Spleen (tissue), 11 donors: ENCODE measurements around the gene SIVA1. TPM values are rescaled to one million over a fixed set of nuclear protein-coding genes. Genes with fewer than 3 reads are reported as not detected.

Source experiments
- DNase-seq: peaks from one replicate; pipeline ENCODE4 v3.0.0-alpha.2; 2020
- H3K27ac ChIP-seq, 8 donors: fragments of 200-600 bp; sonication (generic) in 7 of 8; 1 replicate in 4 of 8; 2 replicates in 4 of 8; pipeline versions ENCODE4 v1.5.0 to v1.8.0; 2016 to 2021; ENCODE audit warnings: inconsistent platforms in 4 of 8, mild to moderate bottlenecking in 4 of 8, moderate library complexity in 1 of 8
- H3K27me3 ChIP-seq, 7 donors: fragments of 200-600 bp; sonication (generic) in 6 of 7; replicated peaks in 1 of 7; 1 replicate in 4 of 7; 2 replicates in 3 of 7; pipeline versions ENCODE4 v1.5.0 to v1.8.0; 2016 to 2021; ENCODE audit warnings: inconsistent platforms in 3 of 7, mild to moderate bottlenecking in 1 of 7
- H3K36me3 ChIP-seq, 6 donors: fragments of 200-600 bp; sonication (generic) in 5 of 6; 1 replicate in 4 of 6; 2 replicates in 2 of 6; pipeline versions ENCODE4 v1.5.0 to v1.8.0; 2016 to 2021; ENCODE audit warnings: inconsistent platforms in 2 of 6
- H3K4me1 ChIP-seq, 6 donors: fragments of 200-600 bp; sonication (generic) in 5 of 6; 1 replicate in 3 of 6; 2 replicates in 3 of 6; pipeline versions ENCODE4 v1.5.0 to v1.8.0; 2016 to 2021; ENCODE audit warnings: inconsistent platforms in 3 of 6
- H3K4me3 ChIP-seq, 8 donors: fragments of 200-600 bp; sonication (generic) in 7 of 8; 1 replicate in 4 of 8; 2 replicates in 4 of 8; pipeline versions ENCODE4 v1.5.0 to v1.8.0; 2016 to 2021; ENCODE audit warnings: inconsistent platforms in 4 of 8, mild to moderate bottlenecking in 4 of 8, moderate library complexity in 2 of 8
- H3K9me3 ChIP-seq, 8 donors: fragments of 200-600 bp; sonication (generic) in 7 of 8; 1 replicate in 4 of 8; 2 replicates in 4 of 8; pipeline versions ENCODE4 v1.5.0 to v1.8.0; 2016 to 2021; ENCODE audit warnings: inconsistent platforms in 4 of 8
- CTCF ChIP-seq, 11 experiments: fragments of 200-600 bp in 7 of 11; fragments of 450-650 bp in 4 of 11; sonication (generic) in 4 of 11; IDR thresholded peaks in 8 of 11; conservative IDR thresholded peaks in 3 of 11; 1 replicate in 7 of 11; 2 replicates in 4 of 11; pipeline versions ENCODE4 v1.4.0 to v1.8.0; 2016 to 2021; ENCODE audit warnings: antibody characterized with exemption in 11 of 11, inconsistent platforms in 4 of 11, mild to moderate bottlenecking in 1 of 11
- POLR2A ChIP-seq, 3 donors: fragments of 450-650 bp; IDR thresholded peaks; one replicate each; pipeline ENCODE4 v1.5.1; 2017; ENCODE audit warnings: antibody characterized with exemption in 3 of 3, mild to moderate bottlenecking in 1 of 3
- POLR2AphosphoS5 ChIP-seq, 3 donors: sonication (generic); formaldehyde crosslinking; IDR thresholded peaks; one replicate each; pipeline ENCODE4 v1.5.1; 2017; ENCODE audit warnings: antibody characterized with exemption in 3 of 3
- WGBS, 5 donors: extraction: QIAGEN DNeasy Blood & Tissue Kit in 3 of 5; methylation state at CpG; one replicate each; pipeline versions ENCODE4 v1.1.5 to v1.1.7; 2013 to 2018; 5-methylcytosine and 5-hydroxymethylcytosine counted together
- intact Hi-C: fragments of 100-400 bp; cut with DNase I; formaldehyde crosslinking; loops from one replicate; pipeline ENCODE4 v1.15.0; 2023; ENCODE audit warnings: low total_unique reads
- polyA plus RNA-seq, 3 donors: library from polyadenylated mRNA; stranded (reverse); fragments of 200-250 nt; gene quantifications; one replicate each; pipeline ENCODE4 v1.2.1, GENCODE V29; 2013
- total RNA-seq, 7 donors: library from RNA; depleted of rRNA in 3 of 7; stranded (reverse); fragments of >200 nt in 3 of 7; fragmentation: NEBNext Ultra II Directional in 4 of 7; extraction: Animal tissue kit (Norgen Biotek cat#: 25700) in 4 of 7; gene quantifications; one replicate each; pipeline versions ENCODE4 v1.1.0 to v1.2.1, GENCODE V29; 2016 to 2021
- donor health status: healthy with polysubstance abuse.
- donor health status: DM: no; HTN: no; CAD: no; lungs with moderate emphysema.
- donor health status: DM: no; HTN: no; CAD: no.
- donor health status: Bipolar disorder and iron deficiency.
- donor health status: healthy.
- donor health status: DM: no; HTN: no; CAD: no.
- donor health status: DM: yes; HTN: yes; CAD: no.

Gene SIVA1
- total and polyA plus RNA-seq, 10 donors = 56.7 to 226 (median 141) TPM

GRCh38 chr14:104802394-104803184 lies 49.6 kb downstream of the SIVA1 start:
- Histone ChIP-seq H3K9me3 (no peaks in the 10 kb centered on the region), H3K4me3 (no peak overlapping the region), H3K4me1 (peaks cover 18 to 76% (median 45%) of the 10 kb centered on the region in 6 donors), H3K36me3 (no peaks in the 10 kb centered on the region), H3K27ac (no peak overlapping the region), H3K27me3 (no peaks in the 10 kb centered on the region)
- DNase-seq = no peak
- intact Hi-C loops = no loop called here
- WGBS, 5 donors = 90 to 95% (median 94%) methylated on average over 13 to 20 of the region's 20 CpGs
- TF ChIP-seq POLR2AphosphoS5 (IDR thresholded peaks at IDR 0.05) = no peak
- no peak for TF ChIP-seq CTCF (IDR thresholded peaks at IDR 0.05 in 8 of 11, conservative IDR thresholded peaks at IDR 0.05 in 3 of 11)
- TF ChIP-seq POLR2A (IDR thresholded peaks at IDR 0.05) = no peak

GRCh38 chr14:104803280-104803911 lies 50.4 kb downstream of the SIVA1 start:
- TF ChIP-seq CTCF (IDR thresholded peaks at IDR 0.05 in 8 of 11, conservative IDR thresholded peaks at IDR 0.05 in 3 of 11) (no peak), POLR2AphosphoS5 (IDR thresholded peaks at IDR 0.05) (no peak), POLR2A (IDR thresholded peaks at IDR 0.05) (no peak)
- Histone ChIP-seq H3K4me1 (peaks cover 16 to 68% (median 37%) of the 10 kb centered on the region in 6 donors), H3K36me3 (no peaks in the 10 kb centered on the region), H3K27me3 (no peaks in the 10 kb centered on the region), H3K27ac (no peak overlapping the region), H3K9me3 (no peaks in the 10 kb centered on the region), H3K4me3 (no peak overlapping the region)
- intact Hi-C loops = no loop called here
- WGBS, 5 donors = 72 to 98% (median 85%) methylated on average over 4 to 19 of the region's 19 CpGs
- DNase-seq = no peak

GRCh38 chr14:104803912-104804410 lies 51.0 kb downstream of the SIVA1 start:
- TF ChIP-seq POLR2AphosphoS5 (IDR thresholded peaks at IDR 0.05) (no peak), POLR2A (IDR thresholded peaks at IDR 0.05) (no peak), CTCF (IDR thresholded peaks at IDR 0.05 in 8 of 11, conservative IDR thresholded peaks at IDR 0.05 in 3 of 11) (no peak)
- no peaks in the 10 kb centered on the region for H3K27me3 ChIP-seq
- WGBS, 5 donors = 79 to 95% (median 82%) methylated on average over 9 to 15 of the region's 15 CpGs

More at GRCh38 chr14:104803912-104804410, 51.0 kb downstream of the SIVA1 start:
- Histone ChIP-seq H3K4me3 (no peak overlapping the region), H3K4me1 (peaks cover 16 to 62% (median 34%) of the 10 kb centered on the region in 6 donors), H3K36me3 (no peaks in the 10 kb centered on the region), H3K9me3 (no peaks in the 10 kb centered on the region), H3K27ac (no peak overlapping the region)
- intact Hi-C loops = no loop called here
- peak; percentile 72 for DNase-seq
